HEK293 (cell line): ENCODE results near the gene KLHL36.

Experiments
- BCL11B ChIP-seq: fragments of 450-650 bp; formaldehyde crosslinking; IDR thresholded peaks from 2 replicates; pipeline ENCODE4 v1.5.1; 2016; ENCODE audit warnings: low read depth, missing biosample characterization, missing genetic modification characterization
- CTCF ChIP-seq: fragments of 450-650 bp; formaldehyde crosslinking; IDR thresholded peaks from 2 replicates; pipeline ENCODE4 v1.5.1; 2016; ENCODE audit warnings: missing biosample characterization, missing genetic modification characterization
- ZNF114 ChIP-seq: fragments of 450-650 bp; formaldehyde crosslinking; IDR thresholded peaks from 2 replicates; pipeline ENCODE4 v1.5.0; 2017; ENCODE audit warnings: missing biosample characterization, missing genetic modification characterization
- ZNF354C ChIP-seq: fragments of 450-650 bp; formaldehyde crosslinking; IDR thresholded peaks from 2 replicates; pipeline ENCODE4 v1.5.1; 2016; ENCODE audit warnings: missing biosample characterization, missing genetic modification characterization, low read depth, borderline replicate concordance
- ZNF423 ChIP-seq: fragments of 450-650 bp; formaldehyde crosslinking; IDR thresholded peaks from 2 replicates; pipeline ENCODE4 v1.5.1; 2016; ENCODE audit warnings: missing biosample characterization, missing genetic modification characterization
- ZNF501 ChIP-seq: fragments of 450-650 bp; formaldehyde crosslinking; IDR thresholded peaks from 2 replicates; pipeline ENCODE4 v1.5.1; 2016; ENCODE audit warnings: missing biosample characterization, missing genetic modification characterization
- ZSCAN5A ChIP-seq: fragments of 450-650 bp; formaldehyde crosslinking; IDR thresholded peaks from 2 replicates; pipeline ENCODE4 v1.5.1; 2016; ENCODE audit warnings: missing biosample characterization, missing genetic modification characterization
- TF ChIP-seq, protein P1 (sequence below): fragments of 450-650 bp; formaldehyde crosslinking; IDR thresholded peaks from 2 replicates; pipeline ENCODE4 v1.5.1; 2016; ENCODE audit warnings: missing biosample characterization, missing genetic modification characterization
- TF ChIP-seq, protein P2 (sequence below): sonication (generic); formaldehyde crosslinking; IDR thresholded peaks from 2 replicates; pipeline ENCODE4 v1.8.1; 2022; ENCODE audit warnings: mild to moderate bottlenecking, moderate library complexity, missing genetic modification reagents
- TF ChIP-seq, protein P3 (sequence below): fragments of 450-650 bp; formaldehyde crosslinking; IDR thresholded peaks from 2 replicates; pipeline ENCODE4 v1.5.1; 2017; ENCODE audit warnings: missing biosample characterization, missing genetic modification characterization
- TF ChIP-seq, protein P4 (sequence below): fragments of 450-650 bp; formaldehyde crosslinking; IDR thresholded peaks from 2 replicates; pipeline ENCODE4 v1.5.1; 2016; ENCODE audit warnings: missing biosample characterization, missing genetic modification characterization, low read depth

DNA sequence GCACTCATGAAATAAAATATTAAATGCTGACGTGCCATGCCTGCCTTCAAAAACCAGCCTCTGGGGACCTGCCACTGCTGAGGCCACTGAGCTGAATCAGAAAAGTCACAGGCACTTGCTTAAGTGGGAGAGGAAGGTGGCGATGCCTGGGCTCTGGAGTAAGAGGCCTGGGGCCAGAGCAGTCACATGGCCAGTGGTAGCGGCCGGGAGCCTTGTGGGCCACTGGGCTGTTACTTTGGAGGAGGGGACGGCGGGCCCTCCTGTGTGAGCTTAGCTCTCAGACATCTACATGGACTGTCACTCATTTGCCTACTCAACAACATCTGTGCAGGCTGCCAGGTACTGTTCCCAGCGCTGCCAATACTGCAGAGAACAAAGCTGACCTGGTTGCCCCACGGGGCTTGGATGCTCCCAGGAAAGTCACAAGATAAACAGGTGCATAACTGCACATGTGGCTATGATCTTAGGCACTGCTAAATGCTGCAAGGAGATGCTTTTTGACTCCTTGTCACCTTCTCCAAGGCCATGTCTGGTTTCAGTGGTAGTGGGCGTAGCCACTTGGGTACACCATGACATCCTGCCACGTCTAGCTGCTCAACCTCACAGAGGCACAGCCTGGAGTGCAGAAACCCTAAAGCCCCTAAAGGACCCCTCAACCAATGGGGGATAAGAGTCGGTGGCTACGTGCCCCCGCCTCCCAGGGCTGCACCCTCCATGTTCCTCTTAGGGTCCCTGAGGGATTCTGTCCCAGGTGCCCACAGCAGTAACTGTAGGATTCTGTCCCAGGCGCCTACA, 42.0 kb upstream of the KLHL36 start:
- TF ChIP-seq ZNF114 (no peak), BCL11B (tag by site-specific recombination) (no peak), ZSCAN5A (tag by site-specific recombination) (no peak), CTCF (tag by site-specific recombination) (no peak), ZNF501 (tag by site-specific recombination) (no peak), ZNF423 (no peak), ZNF354C (tag by site-specific recombination) (no peak)
- TF ChIP-seq, protein P1, sequence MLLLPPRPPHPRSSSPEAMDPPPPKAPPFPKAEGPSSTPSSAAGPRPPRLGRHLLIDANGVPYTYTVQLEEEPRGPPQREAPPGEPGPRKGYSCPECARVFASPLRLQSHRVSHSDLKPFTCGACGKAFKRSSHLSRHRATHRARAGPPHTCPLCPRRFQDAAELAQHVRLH (tag by site-specific recombination) = no peak
- TF ChIP-seq, protein P2, sequence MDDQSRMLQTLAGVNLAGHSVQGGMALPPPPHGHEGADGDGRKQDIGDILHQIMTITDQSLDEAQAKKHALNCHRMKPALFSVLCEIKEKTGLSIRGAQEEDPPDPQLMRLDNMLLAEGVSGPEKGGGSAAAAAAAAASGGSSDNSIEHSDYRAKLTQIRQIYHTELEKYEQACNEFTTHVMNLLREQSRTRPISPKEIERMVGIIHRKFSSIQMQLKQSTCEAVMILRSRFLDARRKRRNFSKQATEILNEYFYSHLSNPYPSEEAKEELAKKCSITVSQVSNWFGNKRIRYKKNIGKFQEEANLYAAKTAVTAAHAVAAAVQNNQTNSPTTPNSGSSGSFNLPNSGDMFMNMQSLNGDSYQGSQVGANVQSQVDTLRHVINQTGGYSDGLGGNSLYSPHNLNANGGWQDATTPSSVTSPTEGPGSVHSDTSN (CRISPR knock-in tag) = no peak
- TF ChIP-seq, protein P3, sequence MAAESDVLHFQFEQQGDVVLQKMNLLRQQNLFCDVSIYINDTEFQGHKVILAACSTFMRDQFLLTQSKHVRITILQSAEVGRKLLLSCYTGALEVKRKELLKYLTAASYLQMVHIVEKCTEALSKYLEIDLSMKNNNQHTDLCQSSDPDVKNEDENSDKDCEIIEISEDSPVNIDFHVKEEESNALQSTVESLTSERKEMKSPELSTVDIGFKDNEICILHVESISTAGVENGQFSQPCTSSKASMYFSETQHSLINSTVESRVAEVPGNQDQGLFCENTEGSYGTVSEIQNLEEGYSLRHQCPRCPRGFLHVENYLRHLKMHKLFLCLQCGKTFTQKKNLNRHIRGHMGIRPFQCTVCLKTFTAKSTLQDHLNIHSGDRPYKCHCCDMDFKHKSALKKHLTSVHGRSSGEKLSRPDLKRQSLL (tag by site-specific recombination) = no peak
- TF ChIP-seq, protein P4, sequence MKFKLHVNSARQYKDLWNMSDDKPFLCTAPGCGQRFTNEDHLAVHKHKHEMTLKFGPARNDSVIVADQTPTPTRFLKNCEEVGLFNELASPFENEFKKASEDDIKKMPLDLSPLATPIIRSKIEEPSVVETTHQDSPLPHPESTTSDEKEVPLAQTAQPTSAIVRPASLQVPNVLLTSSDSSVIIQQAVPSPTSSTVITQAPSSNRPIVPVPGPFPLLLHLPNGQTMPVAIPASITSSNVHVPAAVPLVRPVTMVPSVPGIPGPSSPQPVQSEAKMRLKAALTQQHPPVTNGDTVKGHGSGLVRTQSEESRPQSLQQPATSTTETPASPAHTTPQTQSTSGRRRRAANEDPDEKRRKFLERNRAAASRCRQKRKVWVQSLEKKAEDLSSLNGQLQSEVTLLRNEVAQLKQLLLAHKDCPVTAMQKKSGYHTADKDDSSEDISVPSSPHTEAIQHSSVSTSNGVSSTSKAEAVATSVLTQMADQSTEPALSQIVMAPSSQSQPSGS (tag by site-specific recombination) = no peak
